GM18873 (cell line): ENCODE data around the gene NAV2.

ENCODE experiments used
- ATAC-seq: cut with Tn5 transposase; IDR thresholded peaks from one replicate; pipeline ENCODE4 v1.9.1; 2021; ENCODE audit warnings: mild to moderate bottlenecking, moderate library complexity, moderate number of reproducible peaks; ENCODE audit not compliant: unreplicated experiment, low FRiP score

The NAV2 gene

GRCh38 chr11:19712281-19713195 lies at the start of gene NAV2:
NAV2 (plus strand) TSS chr11:19712837; CDS start chr11:19713696, 859 bp downstream.
- ATAC-seq, result peak; percentile 95

- ATAC-seq, result no peak
These were observed 49.4 kb upstream of the NAV2 start for GRCh38 chr11:19663206-19663605.

- no peak for ATAC-seq
These were observed 47.6 kb upstream of the NAV2 start for GRCh38 chr11:19664886-19665548.

- ATAC-seq, result no peak
These were observed 45.7 kb upstream of the NAV2 start for GRCh38 chr11:19666951-19667350.

- no peak for ATAC-seq
These were observed 43.1 kb upstream of the NAV2 start for GRCh38 chr11:19669511-19669910.

GRCh38 chr11:19670030-19670791 lies 42.4 kb upstream of the NAV2 start:
- no peak for ATAC-seq

GRCh38 chr11:19672586-19673206 lies 39.9 kb upstream of the NAV2 start:
- ATAC-seq, result no peak

GRCh38 chr11:19673924-19674729 lies 38.5 kb upstream of the NAV2 start:
- no peak for ATAC-seq

- ATAC-seq, result no peak
These were observed 37.8 kb upstream of the NAV2 start for GRCh38 chr11:19674836-19675235.

- ATAC-seq, result no peak
These were observed 37.2 kb upstream of the NAV2 start for GRCh38 chr11:19675397-19675796.

GRCh38 chr11:19676475-19677380 lies 35.9 kb upstream of the NAV2 start:
- ATAC-seq, result no peak

GRCh38 chr11:19677381-19678080 lies 35.1 kb upstream of the NAV2 start:
- ATAC-seq, result no peak

- ATAC-seq, result no peak
These were observed 32.4 kb upstream of the NAV2 start for GRCh38 chr11:19679952-19680828.

GRCh38 chr11:19680829-19681368 lies 31.7 kb upstream of the NAV2 start:
- no peak for ATAC-seq

- ATAC-seq, result no peak
These were observed 29.4 kb upstream of the NAV2 start for GRCh38 chr11:19683141-19683805.

GRCh38 chr11:19683862-19684491 lies 28.7 kb upstream of the NAV2 start:
- ATAC-seq, result no peak
